Measurements from ENCODE around the gene SREK1.

Gene SREK1

DNA sequence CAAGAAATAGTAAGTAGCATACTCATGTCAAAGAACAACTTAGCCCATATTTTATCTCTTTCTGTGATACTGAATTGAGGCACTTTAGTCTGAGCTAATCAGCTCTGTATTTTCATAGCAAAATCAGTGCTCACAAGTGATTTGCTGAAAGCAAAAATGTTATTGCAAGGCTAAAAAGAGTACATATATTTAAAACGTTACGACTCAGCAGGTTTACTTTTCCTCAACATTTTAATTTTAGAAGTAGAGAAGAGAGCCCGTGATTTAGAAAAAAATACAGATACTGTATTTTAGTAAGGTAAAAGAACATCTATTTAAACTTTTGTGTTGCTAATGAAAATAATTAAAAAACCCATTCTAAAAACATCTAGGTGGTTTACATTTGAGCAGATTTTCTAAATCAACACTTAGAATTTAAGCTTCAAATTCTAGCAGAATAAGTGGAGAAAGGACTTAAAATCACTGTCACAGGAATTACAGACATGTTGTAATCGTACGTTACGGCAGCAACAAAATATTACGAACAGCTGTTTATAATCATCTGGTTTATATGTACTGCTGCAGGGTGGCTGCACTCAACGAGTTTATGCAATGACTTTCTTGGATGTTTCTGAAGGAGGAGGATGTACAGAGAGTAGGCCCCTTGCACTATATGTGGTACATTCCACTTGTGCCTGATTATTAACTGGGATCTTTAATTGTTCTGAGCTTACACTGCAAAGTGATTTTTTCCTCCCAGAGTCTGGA lies 20.1 kb downstream of the SREK1 start:
- DNase-seq = no peak

DNA sequence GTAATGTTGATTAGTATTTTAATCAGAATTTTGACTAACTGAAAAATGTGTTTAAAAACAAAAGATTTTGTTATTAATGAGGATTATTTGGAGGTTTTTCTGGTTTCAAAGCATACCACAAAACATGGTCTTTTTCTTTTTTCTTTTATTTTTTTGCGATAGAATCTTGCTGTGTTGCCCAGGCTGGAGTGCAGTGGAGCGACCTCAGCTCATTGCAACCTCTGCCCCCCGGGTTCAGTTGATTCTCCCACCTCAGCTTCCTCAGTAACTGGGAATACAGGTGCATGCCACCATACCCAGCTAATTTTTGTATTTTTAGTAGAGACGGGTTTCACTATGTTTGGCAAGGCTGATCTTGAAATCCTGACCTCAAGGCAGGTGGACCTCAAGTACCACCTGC lies 24.1 kb downstream of the SREK1 start:
- no peak for DNase-seq

DNA sequence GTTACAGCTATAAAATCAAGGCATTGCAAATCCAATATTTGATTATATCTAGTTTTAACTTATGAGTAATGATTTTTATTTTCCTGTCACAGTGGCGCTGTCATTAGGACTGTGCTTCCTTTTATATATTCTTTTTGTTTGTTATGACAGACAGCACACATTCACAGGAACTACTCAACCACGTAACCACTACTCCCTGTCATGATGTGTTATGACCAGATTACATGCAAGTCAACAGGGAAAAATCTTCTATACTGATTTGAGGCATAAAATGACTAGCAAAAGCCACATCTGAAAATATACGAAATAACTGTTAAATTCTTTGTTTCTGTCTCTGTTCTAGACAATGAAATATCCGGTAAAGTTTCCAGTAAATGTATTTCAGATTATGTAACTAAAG lies 25.4 kb downstream of the SREK1 start:
- no peak for DNase-seq

GRCh38 chr5:66170195-66170919 lies 26.3 kb downstream of the SREK1 start:
- no peak for DNase-seq

GRCh38 chr5:66171349-66172344 lies 27.5 kb downstream of the SREK1 start:
- peak; percentile 42 for DNase-seq

GRCh38 chr5:66174338-66174737 lies 30.2 kb downstream of the SREK1 start:
- no peak for DNase-seq

DNA sequence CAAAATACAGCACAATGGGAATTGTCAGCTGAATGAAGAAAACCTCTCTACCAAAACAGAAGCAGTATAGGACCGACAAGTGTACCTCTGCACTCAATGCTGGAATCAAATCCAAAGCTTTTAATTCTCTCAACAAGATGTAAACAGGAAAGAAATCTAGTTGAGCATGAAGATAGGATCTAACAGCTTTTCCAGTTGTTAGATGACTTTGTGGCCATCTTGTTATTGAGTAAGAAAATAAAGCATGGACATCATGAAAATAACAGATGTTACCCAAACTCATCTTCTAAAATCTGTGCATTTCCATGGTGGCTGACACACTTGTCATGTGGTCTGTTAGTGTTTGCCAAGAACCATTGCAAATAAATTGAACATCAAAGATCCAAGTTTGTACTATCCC lies 34.7 kb downstream of the SREK1 start:
- DNase-seq = no peak

DNA sequence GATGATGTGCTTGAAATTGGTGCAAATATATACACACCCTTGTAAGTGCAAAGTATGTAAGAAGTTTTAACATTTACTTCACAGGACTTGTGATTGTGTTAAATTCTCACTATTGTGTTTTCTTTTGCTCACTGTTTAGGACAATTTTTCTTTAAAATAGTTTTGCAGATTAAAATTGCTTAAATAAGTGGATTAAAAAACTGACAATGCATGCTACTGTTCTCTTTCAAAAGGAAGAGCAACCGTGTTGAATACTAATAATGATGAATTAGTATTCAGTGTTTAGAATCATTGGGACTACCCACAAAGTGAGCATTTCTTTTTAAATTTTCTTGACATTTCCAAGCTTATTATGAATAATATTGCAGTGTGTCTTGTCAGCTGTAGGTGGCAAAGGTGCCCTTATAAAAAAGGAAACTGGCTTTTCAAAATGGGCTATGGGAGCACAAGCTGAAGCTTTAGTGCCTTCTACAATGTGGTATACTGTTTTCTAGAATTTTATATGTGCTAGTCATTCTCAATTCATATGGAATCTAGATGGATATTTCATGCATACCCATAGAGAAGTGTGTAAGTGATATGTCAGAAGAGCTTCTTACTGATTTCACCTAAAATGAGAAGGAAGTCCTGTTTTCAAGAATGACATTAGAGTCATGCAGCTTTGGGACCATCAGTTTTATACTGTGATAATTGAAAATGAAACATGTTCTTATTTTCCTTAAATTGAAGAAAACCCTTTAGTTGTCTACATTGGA lies 35.4 kb downstream of the SREK1 start:
- no peak for DNase-seq

DNA sequence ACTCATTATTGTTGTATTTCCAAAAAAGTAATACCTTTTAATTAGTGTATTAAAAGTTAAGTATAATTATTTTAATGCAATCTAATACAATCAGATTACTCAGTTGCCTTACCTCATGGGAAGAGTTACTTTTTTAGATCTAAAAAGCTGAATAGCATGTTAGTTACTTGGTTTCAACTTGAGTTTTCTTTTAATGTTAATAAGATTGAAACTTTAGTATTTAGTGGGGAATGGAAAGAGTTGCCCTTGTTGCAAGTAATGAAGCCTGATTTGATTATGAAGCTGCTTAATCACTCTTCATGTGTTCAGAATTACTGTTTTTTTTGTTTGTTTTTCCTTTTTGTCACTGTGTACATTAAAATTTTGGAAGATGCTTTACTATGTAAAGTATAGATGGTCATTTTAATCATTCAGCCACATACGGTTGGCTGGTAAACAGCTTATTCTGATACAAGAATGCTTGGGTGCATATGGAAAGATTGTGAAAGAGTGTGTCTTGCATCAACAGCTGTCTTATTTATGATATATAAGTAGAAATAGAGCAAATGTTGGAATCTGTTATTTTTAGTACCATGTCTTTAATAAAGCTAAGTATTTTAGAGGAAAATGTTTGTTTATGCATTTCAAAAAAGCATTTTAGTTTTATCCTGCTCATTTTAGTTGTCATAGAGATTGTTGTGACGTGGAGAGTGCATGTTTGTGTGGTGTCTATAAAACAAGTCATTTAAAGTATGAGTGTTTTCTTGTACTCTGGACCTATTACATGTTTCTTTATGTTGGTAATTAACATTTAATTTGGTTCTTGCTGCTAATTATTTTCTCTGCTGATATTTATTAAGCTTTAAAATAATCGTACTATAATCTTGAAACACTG lies 36.4 kb downstream of the SREK1 start:
- DNase-seq = no peak

- no peak for DNase-seq
Observed at GRCh38 chr5:66186108-66186507, 42.0 kb downstream of the SREK1 start.

DNA sequence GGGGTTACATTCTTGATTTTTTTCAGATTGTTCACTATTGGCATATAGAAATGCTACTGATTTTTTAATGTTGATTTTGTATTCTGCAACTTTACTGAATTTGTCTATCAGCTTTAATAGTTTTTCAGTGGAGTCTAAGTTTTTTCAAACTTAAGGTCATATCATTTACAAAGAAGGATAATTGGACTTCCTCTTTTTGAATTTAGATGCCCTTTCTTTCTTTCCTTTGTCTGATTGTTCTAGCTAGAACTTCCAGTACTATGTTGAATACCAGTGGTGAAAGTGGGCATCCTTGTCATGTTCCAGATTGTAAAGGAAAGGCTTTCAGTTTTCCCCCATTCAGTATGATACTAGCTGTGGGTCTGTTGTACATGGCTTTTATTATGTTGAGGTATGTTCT lies 49.3 kb downstream of the SREK1 start:
- DNase-seq = no peak

- DNase-seq = no peak
Observed at GRCh38 chr5:66197764-66198405, 53.8 kb downstream of the SREK1 start.

- DNase-seq = no peak
Observed at GRCh38 chr5:66198837-66199236, 54.7 kb downstream of the SREK1 start.

DNA sequence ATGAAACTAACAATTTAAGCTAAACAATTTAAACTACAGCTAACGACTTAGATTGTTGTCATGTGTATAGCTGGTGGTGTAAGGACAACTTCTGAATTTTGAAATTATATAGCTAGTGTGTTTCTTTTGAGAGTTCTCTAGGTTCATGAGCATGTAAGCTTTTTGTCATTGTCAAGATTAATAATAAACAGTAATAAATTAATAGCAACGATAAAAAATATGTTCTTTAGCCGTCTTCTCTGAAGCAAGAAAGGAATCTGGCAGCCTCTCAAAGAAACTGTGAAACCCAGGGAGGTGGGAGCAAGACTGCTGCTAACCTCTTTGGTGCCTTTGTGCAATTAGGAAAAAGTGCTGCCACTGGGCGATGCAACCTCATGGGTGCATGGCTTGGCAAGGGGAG lies 59.4 kb downstream of the SREK1 start:
- DNase-seq = no peak

DNA sequence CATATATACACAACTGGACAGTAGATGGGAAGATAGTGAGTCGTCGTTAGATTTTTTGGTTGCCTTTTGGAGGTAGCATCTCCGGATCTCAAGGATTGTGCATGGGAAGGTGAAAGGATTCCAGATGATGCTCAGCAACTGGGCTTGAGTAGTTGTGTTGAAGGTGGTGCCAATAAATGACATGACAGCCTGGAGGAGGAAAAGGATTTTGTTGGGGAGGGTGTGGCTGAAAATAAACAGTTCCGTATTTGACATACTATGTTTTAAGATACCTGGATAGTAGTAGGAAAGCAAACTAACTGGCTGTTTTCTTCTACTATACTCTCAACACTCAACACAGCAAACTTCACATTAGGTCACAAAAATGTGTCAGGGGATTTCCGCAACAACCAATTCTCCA lies 62.4 kb downstream of the SREK1 start:
- DNase-seq = no peak

- DNase-seq = no peak
Observed at GRCh38 chr5:66207800-66208561, 63.9 kb downstream of the SREK1 start.

DNA sequence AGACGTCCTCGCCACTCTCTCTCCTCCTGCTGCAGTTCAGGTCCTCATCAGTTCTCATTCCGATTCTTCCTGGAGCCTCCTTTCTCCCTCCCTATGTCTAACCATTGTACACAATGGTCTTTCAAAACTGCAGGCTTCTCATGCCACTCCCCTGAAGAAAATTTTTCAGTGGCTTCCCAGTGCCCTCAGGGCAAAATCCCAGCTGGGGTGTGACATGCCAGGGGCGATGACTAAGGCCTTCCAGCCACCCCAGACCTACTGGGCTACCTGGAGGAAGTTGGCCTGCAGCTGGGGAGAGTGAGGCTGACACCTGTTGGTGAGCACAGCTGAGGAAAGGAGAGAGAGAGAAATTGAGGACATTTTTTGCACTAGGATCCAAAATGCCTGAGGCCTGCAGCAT lies 65.2 kb downstream of the SREK1 start:
- DNase-seq = no peak

DNA sequence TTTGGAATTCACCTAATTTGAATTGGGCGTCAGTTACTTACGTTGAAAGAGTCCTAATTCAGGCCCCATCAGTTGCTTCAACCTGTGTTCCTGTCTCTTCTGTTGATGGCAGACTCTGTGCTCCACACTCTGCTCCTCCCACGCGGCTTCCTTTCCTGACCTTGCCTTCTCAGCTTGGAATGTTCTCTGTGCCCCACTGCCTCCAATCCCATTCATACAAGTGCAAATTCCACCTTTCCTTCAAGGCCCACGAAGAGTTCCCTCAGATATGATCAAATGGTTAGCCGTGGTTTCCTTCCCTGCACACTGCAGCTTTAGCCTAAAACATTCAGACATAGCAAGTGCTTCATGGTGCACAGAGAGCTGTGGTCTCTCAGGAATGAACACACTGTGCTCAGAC lies 65.7 kb downstream of the SREK1 start:
- no peak for DNase-seq

DNA sequence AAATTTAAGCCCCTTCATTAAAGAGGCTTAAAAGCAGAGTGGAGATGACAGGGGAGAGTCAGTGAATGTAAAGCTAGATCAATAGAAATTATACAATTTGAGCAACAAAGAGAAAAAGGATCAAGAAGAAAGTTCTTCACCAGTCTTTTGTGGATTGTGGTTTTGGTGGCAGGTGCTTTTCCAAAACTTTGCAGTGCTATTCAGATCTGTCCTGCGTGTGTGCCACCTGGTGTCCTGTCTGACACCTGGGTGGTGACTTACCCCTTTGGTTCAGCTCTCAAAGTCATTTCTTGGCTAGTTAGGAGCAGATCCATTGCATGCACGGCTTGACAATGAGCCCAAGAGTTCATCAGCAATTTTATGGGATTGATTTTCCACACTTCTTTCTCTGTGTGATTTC lies 69.4 kb downstream of the SREK1 start:
- DNase-seq = no peak

DNA sequence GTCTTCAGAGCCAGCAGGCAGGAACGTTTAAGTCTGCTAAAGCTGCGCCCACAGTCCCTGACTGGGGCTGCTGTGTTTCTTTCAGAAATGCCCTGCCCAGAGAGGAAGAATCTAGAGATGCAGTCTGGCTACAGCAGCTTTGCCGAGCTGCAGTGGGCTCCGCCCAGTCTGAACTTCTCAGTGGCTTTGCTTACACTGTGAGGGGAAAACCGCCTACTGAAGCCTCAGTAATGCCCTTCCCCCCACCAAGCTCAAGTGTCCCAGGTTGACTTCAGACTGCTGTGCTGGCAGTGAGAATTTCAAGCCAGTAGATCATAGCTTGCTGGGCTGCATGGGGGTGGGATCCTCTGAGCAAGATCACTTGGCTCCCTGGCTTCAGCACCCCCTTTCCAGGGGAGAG lies 78.4 kb downstream of the SREK1 start:
- no peak for DNase-seq
